Smooth muscle cell (in vitro differentiated cells): ENCODE data around the gene NUDT8. TPM values are rescaled to one million over a fixed set of nuclear protein-coding genes. Genes with fewer than 3 reads are reported as not detected.

Source experiments
- DNase-seq: peaks from one replicate; lab custom pipeline; 2025; ENCODE audit not compliant: unreplicated experiment; lab: John Stamatoyannopoulos, UW
- H2AFZ ChIP-seq: fragments of 200-600 bp; sonication (generic); 2 replicates; pipeline ENCODE4 v1.6.0; 2016; ENCODE audit warnings: antibody characterized with exemption, low read depth, mild to moderate bottlenecking
- H3F3A ChIP-seq: fragments of 200-600 bp; sonication (generic); 2 replicates; pipeline ENCODE4 v1.6.0; 2017; ENCODE audit warnings: antibody characterized with exemption, low read depth
- H3K27ac ChIP-seq: fragments of 200-600 bp; sonication (generic); 2 replicates; pipeline ENCODE4 v1.5.1; 2016; ENCODE audit warnings: low read depth, mild to moderate bottlenecking
- H3K27me3 ChIP-seq: fragments of 200-600 bp; sonication (generic); 2 replicates; pipeline ENCODE4 v1.6.1; 2016; ENCODE audit warnings: low read depth, mild to moderate bottlenecking
- H3K36me3 ChIP-seq: fragments of 200-600 bp; sonication (generic); 2 replicates; pipeline ENCODE4 v1.5.1; 2016; ENCODE audit warnings: low read depth
- H3K4me1 ChIP-seq: fragments of 200-600 bp; sonication (generic); 2 replicates; pipeline ENCODE4 v1.5.1; 2016; ENCODE audit warnings: low read depth
- H3K4me2 ChIP-seq: fragments of 200-600 bp; sonication (generic); 2 replicates; pipeline ENCODE4 v1.6.0; 2016; ENCODE audit warnings: mild to moderate bottlenecking
- H3K4me3 ChIP-seq: fragments of 200-600 bp; sonication (generic); 2 replicates; pipeline ENCODE4 v1.5.1; 2016; ENCODE audit warnings: mild to moderate bottlenecking
- H3K79me2 ChIP-seq: fragments of 200-600 bp; sonication (generic); 2 replicates; pipeline ENCODE4 v1.6.0; 2016; ENCODE audit warnings: low read depth, mild to moderate bottlenecking
- H3K9ac ChIP-seq: fragments of 200-600 bp; sonication (generic); 2 replicates; pipeline ENCODE4 v1.6.0; 2016; ENCODE audit warnings: low read depth
- H3K9me3 ChIP-seq: fragments of 200-600 bp; sonication (generic); replicated peaks from 2 replicates; pipeline ENCODE4 v1.5.1; 2016; ENCODE audit warnings: low read depth
- H4K20me1 ChIP-seq: fragments of 200-600 bp; sonication (generic); 2 replicates; pipeline ENCODE4 v1.6.0; 2016; ENCODE audit warnings: low read depth
- WGBS: methylation state at CpG from one replicate; pipeline ENCODE4 v1.1.7; 2016; ENCODE audit warnings: low lambda C conversion rate; 5-methylcytosine and 5-hydroxymethylcytosine counted together
- polyA plus RNA-seq: library from polyadenylated mRNA; unstranded; fragments of >200 nt; fragmentation: Nextera tagmentation; extraction: Ambion mirVana; gene quantifications from 2 replicates; pipeline ENCODE4 v1.2.1, GENCODE V29; 2016
- total RNA-seq: library from RNA; depleted of rRNA; stranded (reverse); fragments of >200 nt; gene quantifications from 2 replicates; pipeline ENCODE4 v1.2.3, GENCODE V29; 2014
- TF ChIP-seq, protein P1 (sequence below): fragments of 200-600 bp; sonication (generic); IDR thresholded peaks from 2 replicates; pipeline ENCODE4 v1.5.1; 2017; ENCODE audit warnings: borderline replicate concordance, mild to moderate bottlenecking, antibody characterized with exemption; ENCODE audit not compliant: insufficient read depth, poor library complexity, severe bottlenecking

NUDT8 gene
- total and polyA plus RNA-seq, 2 experiments from 2014 or later: 0.67 to 15.6 TPM

GRCh38 chr11:67668192-67668551 lies 38.4 kb upstream of the NUDT8 start:
- no peak for DNase-seq

GRCh38 chr11:67667490-67668191 lies 37.9 kb upstream of the NUDT8 start:
- no peaks in the 10 kb centered on the region for H3F3A ChIP-seq
- no peaks in the 10 kb centered on the region for H3K36me3 ChIP-seq
- no peak overlapping the region for H3K4me3 ChIP-seq
- H4K20me1 ChIP-seq: no peaks in the 10 kb centered on the region
- no peak overlapping the region for H3K27ac ChIP-seq
- H3K9me3 ChIP-seq: no peaks in the 10 kb centered on the region
- no peak overlapping the region for H3K9ac ChIP-seq
- TF ChIP-seq, protein P1, sequence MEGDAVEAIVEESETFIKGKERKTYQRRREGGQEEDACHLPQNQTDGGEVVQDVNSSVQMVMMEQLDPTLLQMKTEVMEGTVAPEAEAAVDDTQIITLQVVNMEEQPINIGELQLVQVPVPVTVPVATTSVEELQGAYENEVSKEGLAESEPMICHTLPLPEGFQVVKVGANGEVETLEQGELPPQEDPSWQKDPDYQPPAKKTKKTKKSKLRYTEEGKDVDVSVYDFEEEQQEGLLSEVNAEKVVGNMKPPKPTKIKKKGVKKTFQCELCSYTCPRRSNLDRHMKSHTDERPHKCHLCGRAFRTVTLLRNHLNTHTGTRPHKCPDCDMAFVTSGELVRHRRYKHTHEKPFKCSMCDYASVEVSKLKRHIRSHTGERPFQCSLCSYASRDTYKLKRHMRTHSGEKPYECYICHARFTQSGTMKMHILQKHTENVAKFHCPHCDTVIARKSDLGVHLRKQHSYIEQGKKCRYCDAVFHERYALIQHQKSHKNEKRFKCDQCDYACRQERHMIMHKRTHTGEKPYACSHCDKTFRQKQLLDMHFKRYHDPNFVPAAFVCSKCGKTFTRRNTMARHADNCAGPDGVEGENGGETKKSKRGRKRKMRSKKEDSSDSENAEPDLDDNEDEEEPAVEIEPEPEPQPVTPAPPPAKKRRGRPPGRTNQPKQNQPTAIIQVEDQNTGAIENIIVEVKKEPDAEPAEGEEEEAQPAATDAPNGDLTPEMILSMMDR: no peak
- WGBS: 92% methylated on average over 25 of the region's 26 CpGs
- no peak for DNase-seq
- H2AFZ ChIP-seq: no peak overlapping the region
- H3K27me3 ChIP-seq: no peaks in the 10 kb centered on the region
- no peaks in the 10 kb centered on the region for H3K4me1 ChIP-seq
- no peaks in the 10 kb centered on the region for H3K79me2 ChIP-seq
- H3K4me2 ChIP-seq: no peak overlapping the region

More at GRCh38 chr11:67668192-67668551, 38.4 kb upstream of the NUDT8 start:
- Histone ChIP-seq H3K79me2 (no peaks in the 10 kb centered on the region), H3K27me3 (no peaks in the 10 kb centered on the region), H3K36me3 (no peaks in the 10 kb centered on the region), H3K9me3 (no peaks in the 10 kb centered on the region), H3K4me3 (no peak overlapping the region), H4K20me1 (no peaks in the 10 kb centered on the region), H3K27ac (no peak overlapping the region), H3K4me1 (no peaks in the 10 kb centered on the region), H3K9ac (no peak overlapping the region), H3K4me2 (no peak overlapping the region), H2AFZ (no peak overlapping the region), H3F3A (no peaks in the 10 kb centered on the region)
- WGBS: 89% methylated on average over 5 of the region's 5 CpGs
- TF ChIP-seq, protein P1: no peak

GRCh38 chr11:67666676-67667489 lies 37.1 kb upstream of the NUDT8 start:
- Histone ChIP-seq H3F3A (no peaks in the 10 kb centered on the region), H3K36me3 (no peaks in the 10 kb centered on the region), H3K79me2 (no peaks in the 10 kb centered on the region), H3K9me3 (no peaks in the 10 kb centered on the region), H3K4me1 (no peaks in the 10 kb centered on the region), H2AFZ (no peak overlapping the region), H3K27me3 (no peaks in the 10 kb centered on the region), H4K20me1 (no peaks in the 10 kb centered on the region), H3K9ac (no peak overlapping the region), H3K4me2 (no peak overlapping the region), H3K27ac (no peak overlapping the region), H3K4me3 (no peak overlapping the region)
- TF ChIP-seq, protein P1: no peak
- WGBS: 83% methylated on average over 20 of the region's 20 CpGs
- no peak for DNase-seq

- Histone ChIP-seq H3K4me3 (no peak overlapping the region), H3K9me3 (no peaks in the 10 kb centered on the region), H3F3A (no peaks in the 10 kb centered on the region), H3K4me2 (no peak overlapping the region), H3K36me3 (no peaks in the 10 kb centered on the region), H2AFZ (no peak overlapping the region), H3K4me1 (no peaks in the 10 kb centered on the region), H3K27ac (no peak overlapping the region), H3K9ac (no peak overlapping the region), H4K20me1 (no peaks in the 10 kb centered on the region), H3K79me2 (no peaks in the 10 kb centered on the region), H3K27me3 (no peaks in the 10 kb centered on the region)
- no peak for DNase-seq
- TF ChIP-seq, protein P1: no peak
- WGBS: 93% methylated on average over 10 of the region's 11 CpGs
These were observed 36.5 kb upstream of the NUDT8 start for GRCh38 chr11:67666303-67666645.
